Measurements from ENCODE around the gene POLR1A.

DNA sequence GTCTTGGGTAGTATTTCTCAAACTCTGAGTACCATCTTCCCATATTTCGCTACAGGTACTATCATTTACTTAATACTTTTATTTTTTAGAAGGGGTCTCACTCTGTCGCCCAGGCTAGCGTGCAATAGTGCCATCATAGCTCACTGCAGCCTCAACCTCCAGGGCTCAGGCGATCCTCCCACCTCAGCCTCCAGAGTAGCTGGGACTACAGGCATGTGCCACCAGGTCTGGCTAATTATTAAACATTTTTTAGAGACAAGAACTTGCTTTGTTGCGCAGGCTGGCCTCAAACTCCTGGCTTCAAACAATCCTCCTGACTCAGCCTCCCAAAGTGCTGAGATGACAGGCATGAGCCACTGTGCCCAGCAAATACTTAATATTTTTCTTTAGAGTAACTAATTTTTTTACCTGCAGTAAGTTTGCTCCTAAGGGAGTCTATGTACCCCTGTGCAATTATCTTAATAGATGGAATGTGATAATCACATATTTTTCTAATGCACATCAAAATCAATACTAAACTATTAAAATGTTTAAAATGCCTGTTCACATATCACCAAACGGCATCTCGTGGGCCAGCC lies 116.3 kb downstream of the POLR1A start:
- TF ChIP-seq, protein P1, sequence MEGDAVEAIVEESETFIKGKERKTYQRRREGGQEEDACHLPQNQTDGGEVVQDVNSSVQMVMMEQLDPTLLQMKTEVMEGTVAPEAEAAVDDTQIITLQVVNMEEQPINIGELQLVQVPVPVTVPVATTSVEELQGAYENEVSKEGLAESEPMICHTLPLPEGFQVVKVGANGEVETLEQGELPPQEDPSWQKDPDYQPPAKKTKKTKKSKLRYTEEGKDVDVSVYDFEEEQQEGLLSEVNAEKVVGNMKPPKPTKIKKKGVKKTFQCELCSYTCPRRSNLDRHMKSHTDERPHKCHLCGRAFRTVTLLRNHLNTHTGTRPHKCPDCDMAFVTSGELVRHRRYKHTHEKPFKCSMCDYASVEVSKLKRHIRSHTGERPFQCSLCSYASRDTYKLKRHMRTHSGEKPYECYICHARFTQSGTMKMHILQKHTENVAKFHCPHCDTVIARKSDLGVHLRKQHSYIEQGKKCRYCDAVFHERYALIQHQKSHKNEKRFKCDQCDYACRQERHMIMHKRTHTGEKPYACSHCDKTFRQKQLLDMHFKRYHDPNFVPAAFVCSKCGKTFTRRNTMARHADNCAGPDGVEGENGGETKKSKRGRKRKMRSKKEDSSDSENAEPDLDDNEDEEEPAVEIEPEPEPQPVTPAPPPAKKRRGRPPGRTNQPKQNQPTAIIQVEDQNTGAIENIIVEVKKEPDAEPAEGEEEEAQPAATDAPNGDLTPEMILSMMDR (IDR thresholded peaks at IDR 0.05), result no peak
- no peak for TF ChIP-seq ZFX (IDR thresholded peaks at IDR 0.05; ENCODE audit: borderline replicate concordance)

All from 22Rv1 (cell line).